ENCODE data around the gene MEF2B.

DNA sequence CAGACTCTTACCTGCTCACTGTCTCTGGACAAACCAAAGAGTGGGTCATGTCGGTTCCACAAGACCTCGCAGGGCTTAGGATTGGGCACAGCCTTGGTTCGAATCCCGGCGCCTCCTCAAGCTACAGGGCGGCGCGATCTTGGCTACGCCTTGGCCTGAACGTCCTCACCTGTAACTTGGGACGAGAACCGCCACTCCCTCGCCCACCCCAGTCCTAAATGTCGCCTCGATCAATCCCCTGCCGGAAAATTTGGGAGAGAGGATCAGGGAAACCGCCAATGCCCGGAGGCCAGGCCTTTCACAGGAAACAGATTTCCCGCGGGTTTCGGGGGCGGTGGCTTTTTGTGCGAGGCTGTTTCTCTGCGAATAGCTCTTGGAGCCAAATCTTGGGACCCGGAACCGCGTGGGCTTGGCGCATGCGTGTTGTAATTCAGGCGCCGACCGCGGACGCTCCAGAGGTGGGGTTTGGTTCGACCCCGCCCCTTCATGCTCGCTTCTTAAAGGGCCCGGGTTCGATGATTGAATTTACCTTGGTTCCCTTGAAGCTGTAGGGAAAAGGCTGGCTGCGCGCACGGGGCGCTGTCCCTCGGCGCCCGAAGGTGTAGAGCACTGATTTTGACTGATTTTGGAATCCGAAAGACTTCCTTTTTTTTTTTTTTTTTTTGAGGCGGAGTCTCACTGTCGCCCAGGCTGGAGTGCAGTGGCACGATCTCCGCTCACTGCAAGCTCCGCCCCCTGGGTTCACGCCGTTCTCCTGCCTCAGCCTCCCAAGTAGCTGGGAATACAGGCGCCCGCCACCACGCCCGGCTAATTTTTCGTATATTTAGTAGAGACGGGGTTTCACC, 33.2 kb upstream of the MEF2B start, which contains the start of gene NR2C2AP:
- TF ChIP-seq, protein P1, sequence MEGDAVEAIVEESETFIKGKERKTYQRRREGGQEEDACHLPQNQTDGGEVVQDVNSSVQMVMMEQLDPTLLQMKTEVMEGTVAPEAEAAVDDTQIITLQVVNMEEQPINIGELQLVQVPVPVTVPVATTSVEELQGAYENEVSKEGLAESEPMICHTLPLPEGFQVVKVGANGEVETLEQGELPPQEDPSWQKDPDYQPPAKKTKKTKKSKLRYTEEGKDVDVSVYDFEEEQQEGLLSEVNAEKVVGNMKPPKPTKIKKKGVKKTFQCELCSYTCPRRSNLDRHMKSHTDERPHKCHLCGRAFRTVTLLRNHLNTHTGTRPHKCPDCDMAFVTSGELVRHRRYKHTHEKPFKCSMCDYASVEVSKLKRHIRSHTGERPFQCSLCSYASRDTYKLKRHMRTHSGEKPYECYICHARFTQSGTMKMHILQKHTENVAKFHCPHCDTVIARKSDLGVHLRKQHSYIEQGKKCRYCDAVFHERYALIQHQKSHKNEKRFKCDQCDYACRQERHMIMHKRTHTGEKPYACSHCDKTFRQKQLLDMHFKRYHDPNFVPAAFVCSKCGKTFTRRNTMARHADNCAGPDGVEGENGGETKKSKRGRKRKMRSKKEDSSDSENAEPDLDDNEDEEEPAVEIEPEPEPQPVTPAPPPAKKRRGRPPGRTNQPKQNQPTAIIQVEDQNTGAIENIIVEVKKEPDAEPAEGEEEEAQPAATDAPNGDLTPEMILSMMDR (IDR thresholded peaks at IDR 0.05; ENCODE audit: low read length) = no peak
- no peak for TF ChIP-seq EZH2 (optimal IDR thresholded peaks at IDR 0.05; ENCODE audit: low read depth, low read length)

Data from MM.1S (cell line).